Measurements from ENCODE around the gene UNC13D. TPM values are rescaled to one million over a fixed set of nuclear protein-coding genes. Genes with fewer than 3 reads are reported as not detected.

The UNC13D gene
- total and polyA plus RNA-seq, 9 of the 15 experiments (the other 6 are each of a cell fraction or from before 2014, with no cell fraction given), result 0.86 to 244 (median 69.2) TPM

GRCh38 chr17:75845058-75845711, 981 bp upstream of the UNC13D start (continued):
- TF ChIP-seq MYC (IDR thresholded peaks at IDR 0.05; ENCODE audit: low read depth, low read length) (peak; percentile 83), MYC (CRISPR knock-in tag; IDR thresholded peaks at IDR 0.05; ENCODE audit: borderline replicate concordance, low read depth) (peak; percentile 50; the same call in 1 of the 2 replicates), ETV1 (tag; conservative IDR thresholded peaks at IDR 0.05; ENCODE audit: low read depth) (no peak), ZC3H8 (IDR thresholded peaks at IDR 0.05) (no peak), C11orf30 (IDR thresholded peaks at IDR 0.05; ENCODE audit: low read depth) (no peak), ZNF407 (IDR thresholded peaks at IDR 0.05; ENCODE audit: low read depth) (no peak), NR3C1 (CRISPR knock-in tag; IDR thresholded peaks at IDR 0.05) (no peak), FOXJ3 (CRISPR knock-in tag; IDR thresholded peaks at IDR 0.05) (no peak), NCOR1 (IDR thresholded peaks at IDR 0.05) (peak; percentile 73)
- TF ChIP-seq, protein P1, sequence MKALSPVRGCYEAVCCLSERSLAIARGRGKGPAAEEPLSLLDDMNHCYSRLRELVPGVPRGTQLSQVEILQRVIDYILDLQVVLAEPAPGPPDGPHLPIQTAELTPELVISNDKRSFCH (CRISPR knock-in tag; IDR thresholded peaks at IDR 0.05), result no peak
- TF ChIP-seq, protein P1 (tag; IDR thresholded peaks at IDR 0.05), result peak; percentile 73
- TF ChIP-seq, protein P2, sequence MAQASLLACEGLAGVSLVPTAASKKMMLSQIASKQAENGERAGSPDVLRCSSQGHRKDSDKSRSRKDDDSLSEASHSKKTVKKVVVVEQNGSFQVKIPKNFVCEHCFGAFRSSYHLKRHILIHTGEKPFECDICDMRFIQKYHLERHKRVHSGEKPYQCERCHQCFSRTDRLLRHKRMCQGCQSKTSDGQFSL (CRISPR knock-in tag; IDR thresholded peaks at IDR 0.05), result peak; percentile 73; the same call in 1 of the 2 replicates
- TF ChIP-seq, protein P2 (tag; IDR thresholded peaks at IDR 0.05), result no peak
- TF ChIP-seq, protein P3, sequence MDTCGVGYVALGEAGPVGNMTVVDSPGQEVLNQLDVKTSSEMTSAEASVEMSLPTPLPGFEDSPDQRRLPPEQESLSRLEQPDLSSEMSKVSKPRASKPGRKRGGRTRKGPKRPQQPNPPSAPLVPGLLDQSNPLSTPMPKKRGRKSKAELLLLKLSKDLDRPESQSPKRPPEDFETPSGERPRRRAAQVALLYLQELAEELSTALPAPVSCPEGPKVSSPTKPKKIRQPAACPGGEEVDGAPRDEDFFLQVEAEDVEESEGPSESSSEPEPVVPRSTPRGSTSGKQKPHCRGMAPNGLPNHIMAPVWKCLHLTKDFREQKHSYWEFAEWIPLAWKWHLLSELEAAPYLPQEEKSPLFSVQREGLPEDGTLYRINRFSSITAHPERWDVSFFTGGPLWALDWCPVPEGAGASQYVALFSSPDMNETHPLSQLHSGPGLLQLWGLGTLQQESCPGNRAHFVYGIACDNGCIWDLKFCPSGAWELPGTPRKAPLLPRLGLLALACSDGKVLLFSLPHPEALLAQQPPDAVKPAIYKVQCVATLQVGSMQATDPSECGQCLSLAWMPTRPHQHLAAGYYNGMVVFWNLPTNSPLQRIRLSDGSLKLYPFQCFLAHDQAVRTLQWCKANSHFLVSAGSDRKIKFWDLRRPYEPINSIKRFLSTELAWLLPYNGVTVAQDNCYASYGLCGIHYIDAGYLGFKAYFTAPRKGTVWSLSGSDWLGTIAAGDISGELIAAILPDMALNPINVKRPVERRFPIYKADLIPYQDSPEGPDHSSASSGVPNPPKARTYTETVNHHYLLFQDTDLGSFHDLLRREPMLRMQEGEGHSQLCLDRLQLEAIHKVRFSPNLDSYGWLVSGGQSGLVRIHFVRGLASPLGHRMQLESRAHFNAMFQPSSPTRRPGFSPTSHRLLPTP (IDR thresholded peaks at IDR 0.05; ENCODE audit: borderline replicate concordance, extremely low read depth, insufficient read length), result no peak
